ENCODE data around the gene AADACL3.

The AADACL3 gene

GRCh38 chr1:12697397-12697796 is 18.5 kb upstream of the AADACL3 start:
- H3K4me3 ChIP-seq (ENCODE audit: low read depth, low read length) = no peak overlapping the region
- TF ChIP-seq MAX (IDR thresholded peaks at IDR 0.05; ENCODE audit: low read depth, low read length) = no peak
- TF ChIP-seq MYC (IDR thresholded peaks at IDR 0.05; ENCODE audit: low read depth, low read length) = no peak
- TF ChIP-seq POLR2A (IDR thresholded peaks at IDR 0.05; ENCODE audit: extremely low read depth, insufficient read length) = no peak
- TF ChIP-seq, protein P1, sequence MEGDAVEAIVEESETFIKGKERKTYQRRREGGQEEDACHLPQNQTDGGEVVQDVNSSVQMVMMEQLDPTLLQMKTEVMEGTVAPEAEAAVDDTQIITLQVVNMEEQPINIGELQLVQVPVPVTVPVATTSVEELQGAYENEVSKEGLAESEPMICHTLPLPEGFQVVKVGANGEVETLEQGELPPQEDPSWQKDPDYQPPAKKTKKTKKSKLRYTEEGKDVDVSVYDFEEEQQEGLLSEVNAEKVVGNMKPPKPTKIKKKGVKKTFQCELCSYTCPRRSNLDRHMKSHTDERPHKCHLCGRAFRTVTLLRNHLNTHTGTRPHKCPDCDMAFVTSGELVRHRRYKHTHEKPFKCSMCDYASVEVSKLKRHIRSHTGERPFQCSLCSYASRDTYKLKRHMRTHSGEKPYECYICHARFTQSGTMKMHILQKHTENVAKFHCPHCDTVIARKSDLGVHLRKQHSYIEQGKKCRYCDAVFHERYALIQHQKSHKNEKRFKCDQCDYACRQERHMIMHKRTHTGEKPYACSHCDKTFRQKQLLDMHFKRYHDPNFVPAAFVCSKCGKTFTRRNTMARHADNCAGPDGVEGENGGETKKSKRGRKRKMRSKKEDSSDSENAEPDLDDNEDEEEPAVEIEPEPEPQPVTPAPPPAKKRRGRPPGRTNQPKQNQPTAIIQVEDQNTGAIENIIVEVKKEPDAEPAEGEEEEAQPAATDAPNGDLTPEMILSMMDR (IDR thresholded peaks at IDR 0.05; ENCODE audit: low read depth, low read length) = no peak
- no peak for DNase-seq (ENCODE audit: low read depth)

GRCh38 chr1:12703821-12704451 is 12.0 kb upstream of the AADACL3 start:
- no peak for TF ChIP-seq POLR2A (IDR thresholded peaks at IDR 0.05; ENCODE audit: extremely low read depth, insufficient read length)
- TF ChIP-seq MYC (IDR thresholded peaks at IDR 0.05; ENCODE audit: low read depth, low read length) = no peak
- no peak for TF ChIP-seq MAX (IDR thresholded peaks at IDR 0.05; ENCODE audit: low read depth, low read length)
- TF ChIP-seq, protein P1 (IDR thresholded peaks at IDR 0.05; ENCODE audit: low read depth, low read length) = no peak
- DNase-seq (ENCODE audit: low read depth) = no peak
- no peak overlapping the region for H3K4me3 ChIP-seq (ENCODE audit: low read depth, low read length)

DNA sequence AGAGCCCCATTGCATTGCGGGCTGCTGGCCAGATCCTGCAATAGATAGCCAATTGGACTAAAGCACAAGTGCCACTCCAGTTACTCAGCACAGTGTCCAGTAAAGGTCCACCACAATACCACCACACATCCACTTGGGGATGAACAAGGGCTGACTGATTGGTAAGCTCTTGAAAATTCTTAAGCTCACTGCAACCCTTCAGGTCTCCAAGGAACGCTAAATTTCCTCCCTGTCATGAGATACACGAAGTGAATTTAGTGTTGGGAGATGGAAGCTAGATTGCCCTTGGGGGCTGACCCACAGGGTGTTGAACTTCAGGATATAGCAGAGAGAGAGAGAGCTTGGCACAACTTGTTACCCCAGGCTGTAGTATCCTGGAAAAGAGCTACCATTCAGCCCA is 9.8 kb upstream of the AADACL3 start:
- H3K4me3 ChIP-seq (ENCODE audit: low read depth, low read length) = no peak overlapping the region
- TF ChIP-seq MAX (IDR thresholded peaks at IDR 0.05; ENCODE audit: low read depth, low read length) (no peak), POLR2A (IDR thresholded peaks at IDR 0.05; ENCODE audit: extremely low read depth, insufficient read length) (no peak), MYC (IDR thresholded peaks at IDR 0.05; ENCODE audit: low read depth, low read length) (no peak)
- TF ChIP-seq, protein P1 (IDR thresholded peaks at IDR 0.05; ENCODE audit: low read depth, low read length) = no peak
- no peak for DNase-seq (ENCODE audit: low read depth)

- DNase-seq (ENCODE audit: low read depth) = no peak
- no peak for TF ChIP-seq POLR2A (IDR thresholded peaks at IDR 0.05; ENCODE audit: extremely low read depth, insufficient read length)
- TF ChIP-seq, protein P1 (IDR thresholded peaks at IDR 0.05; ENCODE audit: low read depth, low read length) = no peak
- TF ChIP-seq MYC (IDR thresholded peaks at IDR 0.05; ENCODE audit: low read depth, low read length) = no peak
- no peak for TF ChIP-seq MAX (IDR thresholded peaks at IDR 0.05; ENCODE audit: low read depth, low read length)
- H3K4me3 ChIP-seq (ENCODE audit: low read depth, low read length) = no peak overlapping the region
Measured at GRCh38 chr1:12708396-12709090, 7.4 kb upstream of the AADACL3 start.

DNA sequence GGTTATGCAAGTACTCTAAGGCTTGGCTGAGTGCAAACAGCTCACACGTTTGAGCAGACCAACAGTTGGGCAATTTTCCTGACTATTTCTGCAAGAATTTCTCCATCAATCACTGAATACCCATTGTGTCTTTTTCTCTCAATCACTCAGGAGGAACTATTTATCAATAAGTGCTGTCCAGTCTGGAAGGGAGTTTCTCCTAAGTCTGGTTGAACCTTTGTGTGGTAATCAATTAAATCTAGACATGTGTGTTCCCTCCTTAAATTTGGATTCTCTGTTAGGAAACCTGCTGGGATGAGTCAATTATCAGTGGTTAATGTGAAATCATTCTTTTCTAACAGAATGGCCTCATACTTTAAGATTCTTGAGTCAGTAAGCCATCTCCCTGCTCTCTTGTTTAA is 6.8 kb upstream of the AADACL3 start:
- no peak for DNase-seq (ENCODE audit: low read depth)
- TF ChIP-seq, protein P1 (IDR thresholded peaks at IDR 0.05; ENCODE audit: low read depth, low read length) = no peak
- TF ChIP-seq POLR2A (IDR thresholded peaks at IDR 0.05; ENCODE audit: extremely low read depth, insufficient read length) = no peak
- TF ChIP-seq MAX (IDR thresholded peaks at IDR 0.05; ENCODE audit: low read depth, low read length) = no peak
- TF ChIP-seq MYC (IDR thresholded peaks at IDR 0.05; ENCODE audit: low read depth, low read length) = no peak
- no peak overlapping the region for H3K4me3 ChIP-seq (ENCODE audit: low read depth, low read length)
